ENCODE data around the gene FAM72D.
"Not testable (repeated sequence)": the region's sequence is repeated elsewhere in the genome, so short reads cannot be mapped to it uniquely, and the experiment has no call there.

FAM72D gene

DNA sequence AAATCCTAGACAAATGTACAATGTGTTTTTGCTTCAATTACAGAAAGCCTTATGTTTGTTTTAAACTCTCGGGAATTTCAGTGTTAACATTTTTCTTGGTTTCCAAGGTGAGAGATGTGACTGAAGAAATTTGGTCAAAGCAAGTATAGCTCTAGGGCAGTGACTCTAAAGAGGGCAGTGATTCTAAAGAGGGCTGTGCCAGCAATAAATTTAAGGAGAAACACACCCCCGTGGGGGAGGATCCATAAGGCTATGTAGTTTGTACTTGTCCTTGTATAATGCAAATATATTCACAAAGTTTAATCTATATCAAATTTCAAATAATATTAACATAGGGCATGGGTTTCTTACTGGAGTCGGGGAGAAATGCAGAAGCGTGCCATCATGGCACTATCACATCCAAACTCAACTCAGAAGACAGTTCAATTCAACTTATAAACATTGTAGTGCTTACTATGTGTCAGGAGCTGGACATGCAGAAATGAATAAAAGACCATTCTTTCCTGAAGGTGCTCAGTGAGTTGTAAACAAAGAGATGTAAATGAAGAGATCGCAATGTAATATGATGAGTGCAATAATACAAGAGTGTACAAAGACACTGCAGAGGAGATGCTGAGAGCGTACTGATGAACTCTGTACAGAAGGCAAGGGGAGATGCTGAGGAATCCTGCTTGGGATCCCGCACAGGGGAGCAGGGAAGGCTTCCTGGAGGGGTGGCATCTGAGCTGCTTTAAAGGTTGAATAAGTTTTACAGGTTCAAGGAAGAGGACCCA lies 13.1 kb upstream of the FAM72D start:
- not testable (repeated sequence) for DNase-seq

DNA sequence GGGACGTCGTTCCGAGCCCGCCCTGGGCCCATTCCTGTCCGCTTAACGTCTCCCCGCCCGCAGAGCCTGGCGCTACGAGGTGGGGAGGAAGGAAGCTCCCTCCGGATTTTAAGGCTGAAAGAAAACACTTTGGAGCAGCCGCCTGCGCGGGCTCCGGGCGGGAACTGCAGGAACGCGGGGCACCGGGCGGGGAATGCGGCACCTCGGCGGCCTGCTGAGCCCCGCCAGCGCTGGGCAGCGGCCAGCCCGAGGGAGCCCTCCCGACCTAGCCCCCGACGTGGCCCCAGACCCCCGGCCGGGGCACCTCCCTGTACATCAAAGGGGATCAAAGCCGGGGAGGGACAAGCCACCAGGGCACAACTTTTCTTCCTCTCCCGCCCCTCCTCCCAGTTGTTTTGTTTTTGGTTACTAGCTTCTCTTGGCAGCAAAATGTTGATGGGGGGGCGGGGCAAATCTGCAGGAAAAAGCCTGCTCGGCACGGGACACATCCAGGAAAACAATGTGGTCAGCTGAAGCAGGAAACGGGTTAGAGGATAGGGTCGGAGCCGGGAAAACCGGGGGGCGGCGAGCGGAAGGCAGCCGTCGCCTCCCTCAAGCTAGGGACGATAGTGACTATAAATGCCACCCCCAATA lies 2.1 kb upstream of the FAM72D start:
- DNase-seq = peak; percentile 13

DNA sequence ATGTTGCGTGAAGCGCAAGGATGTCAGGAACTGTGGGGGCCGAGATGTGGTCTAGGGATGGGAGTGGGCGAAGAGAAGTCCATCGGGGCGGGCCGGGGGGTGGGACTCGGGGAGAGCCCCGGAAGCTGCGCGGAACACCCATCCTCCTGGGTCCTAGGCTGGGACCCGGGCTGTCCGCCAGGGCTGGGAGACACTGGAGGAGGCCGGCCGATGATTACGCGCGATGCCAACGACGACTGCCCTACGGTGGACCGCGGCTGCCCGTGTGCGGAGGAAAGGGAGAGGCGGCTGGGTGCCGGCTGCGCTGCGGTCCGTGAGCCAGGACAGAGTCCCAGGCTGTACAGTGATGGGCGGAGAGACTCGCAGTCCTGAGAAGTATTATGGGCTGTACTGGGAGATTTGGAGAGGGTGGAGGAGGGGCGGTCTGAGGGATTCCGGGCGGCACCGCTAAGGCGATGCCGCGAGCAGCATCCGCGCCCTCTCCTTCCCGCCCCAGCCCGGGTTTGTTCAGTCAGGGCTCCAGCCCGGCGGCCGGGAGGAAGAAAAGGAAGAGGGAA lies 1.0 kb upstream of the FAM72D start:
- DNase-seq = not testable (repeated sequence)

DNA sequence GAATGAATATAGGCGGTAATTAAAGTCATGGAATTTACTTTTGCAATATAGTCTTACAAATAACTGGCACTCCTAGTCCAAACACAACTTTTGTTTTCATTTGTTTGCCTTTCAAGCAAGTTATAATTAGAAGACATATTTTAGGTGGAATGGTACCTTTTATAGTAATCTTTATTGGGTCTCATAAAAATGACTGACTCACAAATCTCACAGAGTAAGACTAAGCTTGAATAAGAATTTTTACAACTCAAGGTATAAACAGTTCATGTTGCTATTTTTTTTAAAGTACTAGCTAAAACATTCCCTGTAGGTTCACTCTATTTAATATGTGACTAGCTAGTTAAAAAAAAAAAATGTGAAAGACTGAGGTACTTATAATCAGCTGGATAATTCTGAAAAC lies 6.0 kb downstream of the FAM72D start:
- DNase-seq = not testable (repeated sequence)

DNA sequence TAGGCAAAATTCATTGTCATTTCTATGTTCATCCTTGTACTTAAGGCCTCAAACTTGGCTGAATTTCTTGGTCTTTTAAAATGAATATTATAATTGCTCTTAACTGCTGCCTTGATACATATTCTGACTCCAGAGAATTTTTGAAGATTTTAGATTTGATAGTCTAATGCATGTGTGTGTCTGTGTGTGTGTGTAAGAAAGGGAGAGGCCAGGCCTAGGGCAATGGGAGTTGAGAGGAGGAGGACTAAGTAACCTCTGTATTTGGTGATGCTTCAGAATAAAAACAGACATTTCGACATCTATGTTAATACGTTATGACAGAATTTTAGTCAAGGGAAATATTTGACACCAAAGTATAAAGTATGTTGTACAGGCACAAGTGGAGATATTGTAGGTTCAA lies 7.5 kb downstream of the FAM72D start:
- DNase-seq = not testable (repeated sequence)

DNA sequence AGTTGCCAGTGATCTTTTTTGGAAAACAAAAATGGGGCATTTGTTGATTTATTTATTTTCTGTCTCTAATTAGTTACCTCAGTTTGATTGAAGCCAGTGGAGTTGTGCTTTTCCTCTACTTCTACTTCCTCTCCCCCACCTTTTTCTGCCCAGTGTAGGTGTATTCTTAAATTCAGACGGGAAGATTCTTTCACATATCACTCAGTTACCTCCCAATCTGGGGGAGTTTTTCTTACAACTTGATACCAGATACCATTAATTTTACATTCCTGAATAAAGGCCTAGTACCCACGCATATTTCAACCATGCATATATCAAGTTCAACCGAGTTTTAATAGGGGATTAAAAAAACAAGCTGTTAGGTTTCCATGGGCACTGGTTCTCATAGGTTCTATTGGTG lies 15.9 kb downstream of the FAM72D start:
- not testable (repeated sequence) for DNase-seq

DNA sequence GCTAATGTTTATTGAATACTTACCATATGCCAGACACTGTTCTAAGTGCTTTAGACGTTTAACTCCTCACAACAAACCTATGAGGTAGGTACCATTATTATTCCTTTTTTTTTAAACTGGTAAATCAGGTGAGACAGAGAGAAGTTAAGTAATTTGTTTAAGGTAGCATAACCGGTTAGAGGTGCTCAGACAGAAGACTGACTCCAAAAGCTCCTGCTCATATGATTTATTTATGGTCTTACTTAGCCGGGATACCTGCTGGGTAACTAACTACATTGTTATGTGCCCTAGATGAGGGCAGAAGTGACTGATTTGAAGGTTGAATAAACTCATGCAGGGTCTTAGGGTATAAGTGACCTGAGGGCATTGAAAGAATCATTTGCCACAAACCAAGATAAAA lies 16.9 kb downstream of the FAM72D start:
- not testable (repeated sequence) for DNase-seq

DNA sequence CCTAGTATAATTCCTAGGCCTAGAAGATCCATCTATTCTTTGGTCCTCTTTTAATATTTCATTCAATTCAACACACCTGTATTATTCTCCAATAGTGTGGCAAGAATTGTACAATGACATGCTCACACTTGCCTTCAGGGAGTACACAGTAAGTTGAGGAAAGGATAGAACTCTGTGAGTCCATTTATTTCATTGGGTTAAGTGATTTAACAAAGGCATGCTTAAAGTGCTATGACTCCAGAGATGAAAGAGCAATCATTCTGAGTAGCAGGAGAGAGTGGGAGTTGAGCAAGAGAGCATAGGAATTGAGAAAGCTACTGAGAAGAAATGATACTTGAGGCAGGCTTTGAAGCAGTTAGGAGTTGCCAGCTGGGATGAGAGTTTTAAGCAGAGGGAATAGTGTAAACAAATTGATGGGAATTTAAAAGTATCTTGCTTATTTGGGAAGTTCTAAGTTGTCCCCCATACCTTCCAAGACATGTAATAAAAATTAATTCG lies 18.8 kb downstream of the FAM72D start:
- not testable (repeated sequence) for DNase-seq

DNA sequence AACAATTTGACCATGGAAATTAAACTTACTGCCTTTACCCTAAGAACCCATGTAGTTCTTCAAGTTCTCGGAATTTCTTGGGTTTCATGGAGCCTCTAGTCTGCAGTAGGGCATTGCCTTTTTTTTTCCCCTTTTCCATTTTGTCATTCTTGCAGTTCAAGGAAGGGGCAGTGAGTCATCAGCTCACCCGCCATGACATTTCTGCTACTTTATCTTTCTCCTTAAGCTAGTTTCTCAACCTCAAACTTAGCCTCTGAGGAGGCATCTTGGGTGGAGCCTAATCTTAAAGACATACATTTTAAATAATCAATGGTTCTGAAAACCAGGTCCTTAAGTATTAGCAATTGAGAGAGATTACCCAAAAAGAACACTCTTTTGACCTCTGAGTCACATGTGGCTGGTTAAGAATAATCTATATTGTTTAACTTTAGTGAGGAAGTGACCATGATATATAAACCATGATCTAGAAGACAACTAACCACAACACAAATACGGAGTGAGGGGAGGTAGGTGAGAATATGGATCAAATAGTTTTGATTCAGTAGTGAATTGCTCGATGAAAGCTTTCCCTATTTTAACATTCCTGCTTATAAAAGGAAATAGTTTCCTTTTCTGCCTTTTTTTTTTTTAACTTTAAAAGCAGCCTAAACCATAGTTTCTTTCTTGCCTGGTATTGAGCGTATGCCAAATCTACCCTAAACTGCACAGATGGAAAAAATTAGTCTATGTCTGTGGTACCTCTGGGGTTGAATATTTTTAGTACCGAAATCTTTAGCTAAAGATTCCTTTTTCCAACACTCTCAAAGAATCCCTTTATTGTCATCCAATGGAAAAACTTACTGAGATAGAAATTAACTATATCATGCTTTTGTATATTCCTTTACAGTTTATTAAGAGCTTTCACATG lies 20.1 kb downstream of the FAM72D start:
- not testable (repeated sequence) for DNase-seq

DNA sequence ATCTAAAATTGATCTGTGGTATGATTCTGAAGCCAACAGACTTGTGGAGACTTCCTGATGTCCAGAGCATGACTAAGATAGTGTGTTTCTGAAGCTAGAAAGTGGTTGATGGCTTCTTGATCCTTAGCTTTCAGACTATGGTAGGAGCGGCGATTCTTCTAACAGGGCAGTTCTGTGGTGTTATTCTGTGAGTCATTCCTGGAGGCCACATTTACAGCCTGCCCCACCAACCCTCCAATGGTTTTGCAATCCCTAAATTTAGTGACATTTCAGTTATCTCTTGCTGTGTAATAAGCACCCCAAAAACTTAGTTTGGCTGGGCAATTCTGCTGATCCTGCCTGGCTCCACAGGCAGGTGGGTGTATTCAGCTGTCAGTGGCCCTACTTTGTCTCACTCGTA lies 24.1 kb downstream of the FAM72D start:
- not testable (repeated sequence) for DNase-seq

DNA sequence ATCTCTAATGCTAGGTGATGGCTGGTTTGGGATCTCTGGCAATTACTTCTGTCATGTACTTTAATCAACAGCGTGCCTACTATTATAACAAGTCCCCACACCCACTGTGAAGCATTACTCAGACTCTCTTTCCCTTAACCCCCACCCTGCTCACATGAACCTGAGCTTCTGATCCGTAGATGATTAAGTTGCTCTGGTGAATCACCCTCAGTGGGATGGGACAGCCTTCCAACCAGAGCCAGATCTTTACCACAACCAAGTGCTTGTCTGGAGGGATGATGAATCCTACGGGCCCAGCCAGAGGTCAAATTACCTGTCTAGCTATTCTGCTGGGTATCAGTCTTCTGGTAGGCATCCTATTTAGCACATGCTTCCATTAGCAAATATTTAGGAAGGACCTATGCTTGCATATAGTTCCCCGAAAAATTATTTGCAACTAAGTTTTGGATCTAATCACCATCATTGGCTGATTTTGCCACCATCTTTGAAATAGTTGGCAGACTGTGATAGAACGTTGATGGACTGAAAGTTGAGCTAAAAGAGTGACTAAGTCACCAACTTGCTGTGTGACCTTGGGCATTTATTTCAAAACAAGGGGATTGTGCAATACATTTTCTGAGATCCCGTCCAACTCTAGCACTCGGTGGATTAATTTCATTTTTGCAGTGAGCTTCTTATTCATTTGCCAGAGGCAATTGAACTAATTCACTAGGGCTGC lies 26.7 kb downstream of the FAM72D start:
- not testable (repeated sequence) for DNase-seq

DNA sequence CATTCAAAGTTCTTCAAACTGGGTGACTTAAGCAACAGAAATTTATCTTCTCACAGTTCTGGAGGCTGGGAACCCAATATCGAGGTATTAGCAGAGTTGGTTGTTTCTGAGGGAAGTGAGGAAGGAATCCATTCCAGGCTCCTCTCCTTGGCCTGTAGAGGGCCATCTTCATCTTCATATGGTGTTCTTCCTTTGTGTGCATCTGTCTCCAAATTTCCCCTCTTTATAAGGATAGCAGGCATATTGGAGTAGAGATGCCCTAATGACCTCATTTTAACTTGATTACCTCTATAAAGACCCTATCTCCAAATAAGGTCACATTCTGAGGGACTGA lies 27.3 kb downstream of the FAM72D start:
- DNase-seq = not testable (repeated sequence)

DNA sequence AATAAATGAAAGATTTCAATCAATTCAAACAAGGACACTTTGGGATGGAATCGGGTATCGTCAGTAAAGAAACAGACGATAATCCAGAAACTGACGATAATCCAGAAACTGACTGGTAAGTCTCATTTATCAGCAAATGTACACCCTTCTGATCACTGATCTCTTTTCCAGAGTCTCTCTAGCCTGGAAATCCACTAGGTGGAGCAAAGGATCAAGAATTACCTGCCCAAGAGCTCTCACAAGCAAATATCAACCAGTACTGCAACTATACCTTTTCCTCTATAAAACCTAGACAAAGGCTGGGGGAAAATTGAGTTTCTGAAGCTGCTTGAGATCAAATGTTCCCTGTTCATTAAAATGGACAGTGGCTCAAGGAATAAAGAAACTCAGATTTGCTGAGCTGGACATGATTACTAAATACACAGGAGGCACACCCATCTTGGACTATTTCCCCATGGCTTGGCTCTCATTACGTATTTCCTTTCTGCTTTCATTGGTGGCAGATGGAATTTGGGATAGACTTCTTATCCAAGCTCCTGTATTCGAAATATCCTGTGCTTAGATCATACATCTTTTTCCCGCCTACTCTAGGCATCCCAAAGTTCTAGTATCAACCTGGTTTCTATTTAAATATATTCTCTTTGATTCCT lies 28.3 kb downstream of the FAM72D start:
- DNase-seq = not testable (repeated sequence)

DNA sequence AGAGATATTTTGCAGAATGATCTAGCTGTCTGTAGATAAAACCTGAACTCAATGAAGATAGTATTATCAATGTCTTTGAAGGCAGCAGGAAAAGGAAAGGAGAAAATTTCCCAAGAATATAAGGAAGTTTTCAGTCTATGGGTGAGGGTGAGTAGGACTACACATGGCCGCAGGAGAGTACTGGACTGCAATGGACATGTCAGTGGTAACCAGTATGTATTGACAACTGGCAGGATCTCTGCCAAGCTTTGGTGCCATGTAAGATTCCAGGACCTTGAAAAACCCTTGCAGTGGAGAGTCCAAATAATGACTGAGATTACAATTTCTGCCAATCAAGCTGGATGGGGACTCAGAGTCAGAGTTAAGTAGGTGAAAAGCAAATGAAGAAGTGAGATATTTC lies 29.3 kb downstream of the FAM72D start:
- DNase-seq = not testable (repeated sequence)

DNA sequence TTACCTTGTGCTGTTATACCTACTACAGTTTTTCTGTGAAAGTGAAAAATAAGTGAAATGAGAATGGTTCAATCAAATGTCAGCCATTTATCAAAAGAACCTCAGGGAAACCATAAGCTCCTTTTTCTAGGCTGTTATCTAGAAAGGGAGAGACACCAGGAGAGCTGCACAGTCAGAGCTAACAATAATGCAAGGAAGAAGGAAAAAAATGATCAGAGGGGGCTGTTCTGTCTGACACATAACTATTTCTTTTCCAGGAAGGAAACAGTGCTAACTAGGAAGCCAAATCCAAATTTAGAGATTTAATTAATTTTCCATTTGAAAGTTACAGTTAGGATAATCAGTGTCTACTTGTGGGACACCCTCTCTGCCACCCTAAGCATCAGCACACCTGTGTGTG lies 31.4 kb downstream of the FAM72D start:
- DNase-seq = not testable (repeated sequence)

DNA sequence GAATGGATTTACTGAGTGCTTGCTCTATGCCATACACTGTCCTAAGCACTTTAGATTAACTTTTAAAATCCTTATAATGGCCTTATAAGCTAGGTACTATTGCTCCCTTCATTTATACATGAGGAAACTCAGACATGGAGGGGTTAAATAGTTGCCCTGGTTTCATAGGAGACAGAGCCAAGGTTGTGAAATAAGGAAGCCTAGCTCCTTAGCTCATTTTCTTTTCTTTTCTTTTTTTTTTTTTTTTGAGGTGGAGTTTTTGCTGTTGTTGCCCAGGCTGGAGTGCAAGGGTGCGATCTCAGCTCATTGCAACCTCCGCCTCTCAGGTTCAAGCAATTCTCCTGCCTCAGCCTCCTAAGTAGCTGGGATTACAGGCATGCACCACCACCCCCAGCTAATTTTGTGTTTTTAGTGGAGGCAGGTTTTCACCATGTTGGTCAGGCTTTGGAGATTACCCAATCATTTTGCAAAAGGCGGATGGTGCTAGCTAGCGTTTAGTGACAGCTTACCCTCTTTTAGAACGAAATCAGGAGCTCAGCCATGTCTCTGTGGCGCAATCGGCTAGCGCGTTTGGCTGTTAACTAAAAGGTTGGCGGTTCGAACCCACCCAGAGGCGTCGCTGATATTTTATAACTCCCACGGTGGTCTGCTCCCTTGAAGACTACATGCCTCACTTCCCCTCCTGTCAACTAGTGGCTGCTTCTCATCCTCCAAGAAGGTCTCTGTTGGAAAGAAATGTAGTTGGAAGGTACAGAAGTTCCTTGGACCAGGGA lies 33.1 kb downstream of the FAM72D start:
- not testable (repeated sequence) for DNase-seq

DNA sequence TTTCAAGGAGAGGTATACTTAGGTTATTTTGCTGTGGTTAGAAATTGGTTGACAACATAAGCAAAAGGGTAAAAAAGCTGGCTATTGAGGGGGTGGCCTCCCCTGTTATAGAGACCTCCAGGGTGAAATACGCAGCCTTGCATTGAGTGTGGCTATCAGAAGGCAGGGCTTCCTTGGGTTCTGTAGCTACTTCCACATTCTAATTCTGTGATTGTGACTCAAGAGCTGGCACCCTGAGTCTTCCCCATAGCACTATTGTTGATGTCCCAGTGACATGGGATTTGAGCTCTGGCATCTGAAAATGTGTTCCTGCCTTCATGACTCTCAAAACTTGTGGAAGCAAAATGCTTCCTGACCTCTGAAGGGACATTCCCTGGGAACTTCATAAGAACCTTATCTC lies 38.7 kb downstream of the FAM72D start:
- DNase-seq = not testable (repeated sequence)

DNA sequence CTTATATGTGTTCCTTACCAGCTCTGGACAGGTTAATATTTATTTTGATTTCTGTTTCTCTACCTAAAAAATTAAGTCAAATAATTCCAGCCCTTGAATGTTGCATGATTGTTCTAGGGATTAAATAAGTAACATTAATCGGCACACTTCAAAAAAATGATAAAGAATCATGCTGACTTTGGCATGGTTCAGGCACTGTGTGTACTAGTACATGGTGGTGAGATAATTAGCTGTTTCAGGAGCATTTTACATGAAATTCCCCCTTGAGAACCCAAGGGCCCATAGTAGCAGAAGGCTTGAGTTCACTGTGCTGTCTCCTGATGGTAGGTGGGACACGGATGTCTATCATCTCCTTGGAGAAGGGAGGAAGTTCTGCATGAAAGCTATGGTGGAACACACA lies 44.8 kb downstream of the FAM72D start:
- DNase-seq = not testable (repeated sequence)

DNA sequence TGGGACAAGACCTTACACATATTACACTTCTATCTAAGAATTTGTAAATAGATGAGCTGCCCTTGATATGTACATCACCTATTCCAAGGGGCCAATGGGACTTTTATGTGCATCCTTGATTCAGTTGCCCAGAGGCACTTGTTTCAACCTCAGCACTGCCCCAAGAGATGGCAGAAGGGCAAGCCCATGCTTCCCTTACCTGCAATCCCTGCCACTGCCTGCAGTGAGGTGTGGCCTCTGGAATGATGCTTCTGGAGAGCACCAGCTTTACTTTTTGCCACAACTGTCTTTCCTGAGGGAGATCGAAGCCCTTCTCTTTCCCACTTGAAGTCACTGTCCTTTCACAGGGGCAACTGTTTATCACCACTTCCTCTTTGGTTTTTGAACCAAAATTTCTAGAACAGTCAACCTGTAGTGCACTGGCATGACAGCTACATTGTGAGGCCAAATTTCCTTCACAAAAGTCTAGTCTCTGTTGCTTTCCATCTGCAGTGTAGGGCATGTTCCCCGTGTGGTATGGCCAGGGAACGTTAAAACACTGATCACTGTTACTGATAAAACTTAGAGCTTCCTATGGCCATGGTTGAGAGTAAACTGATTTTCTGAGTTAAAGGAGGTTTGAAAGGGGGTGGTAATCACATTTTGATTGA lies 48.6 kb downstream of the FAM72D start:
- DNase-seq = not testable (repeated sequence)

DNA sequence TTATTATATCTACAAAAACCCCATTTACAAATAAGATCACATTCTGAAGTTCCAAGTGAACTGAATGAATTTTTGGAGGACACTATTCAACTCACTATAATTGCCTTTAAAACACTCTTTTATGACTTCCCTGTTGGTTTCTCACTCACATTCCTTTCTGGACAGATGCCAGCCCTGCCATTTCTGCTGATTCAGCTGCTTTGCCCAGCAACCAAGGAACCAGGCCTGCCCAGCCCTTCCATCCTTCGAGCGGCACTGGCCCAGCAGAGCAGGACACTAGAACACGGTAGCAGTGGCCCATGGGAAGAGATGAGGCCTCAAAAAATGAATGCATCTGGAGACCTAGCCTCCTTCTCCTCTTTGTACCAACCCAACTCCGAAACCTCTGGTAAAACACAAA lies 50.5 kb downstream of the FAM72D start:
- not testable (repeated sequence) for DNase-seq

Measured in fibroblast of skin of back (primary cell).